HG03159 (cell line): Measurements from ENCODE around the gene RBAK.
"Not testable (repeated sequence)": the region's sequence is repeated elsewhere in the genome, so short reads cannot be mapped to it uniquely, and the experiment has no call there.

Source experiments
- ATAC-seq: cut with Tn5 transposase; IDR thresholded peaks from one replicate; pipeline ENCODE4 v1.9.1; 2021; ENCODE audit warnings: mild to moderate bottlenecking, moderate library complexity; ENCODE audit not compliant: unreplicated experiment

The RBAK gene

GRCh38 chr7:5045558-5046396 is at the start of gene RBAK:
Gene RBAK, plus strand, starts transcription at chr7:5045860. Its CDS starts 2,217 bp downstream, at chr7:5048077.
- ATAC-seq = peak; percentile 99

GRCh38 chr7:4996696-4997222 is 48.9 kb upstream of the RBAK start:
- no peak for ATAC-seq

GRCh38 chr7:4998244-4998643 is 47.4 kb upstream of the RBAK start:
- ATAC-seq = no peak

GRCh38 chr7:4998910-4999309 is 46.8 kb upstream of the RBAK start:
- ATAC-seq = no peak

- no peak for ATAC-seq
Observed at GRCh38 chr7:4999369-4999950, 46.2 kb upstream of the RBAK start.

- no peak for ATAC-seq
Observed at GRCh38 chr7:5001003-5001402, 44.7 kb upstream of the RBAK start.

GRCh38 chr7:5001911-5002310 is 43.7 kb upstream of the RBAK start:
- ATAC-seq = no peak

- ATAC-seq = no peak
Observed at GRCh38 chr7:5005066-5005465, 40.6 kb upstream of the RBAK start.

GRCh38 chr7:5012985-5013384 is 32.7 kb upstream of the RBAK start:
- no peak for ATAC-seq

GRCh38 chr7:5015936-5016335 is 29.7 kb upstream of the RBAK start:
- not testable (repeated sequence) for ATAC-seq

- not testable (repeated sequence) for ATAC-seq
Observed at GRCh38 chr7:5017626-5018025, 28.0 kb upstream of the RBAK start.

- ATAC-seq = no peak
Observed at GRCh38 chr7:5020098-5020497, 25.6 kb upstream of the RBAK start.

GRCh38 chr7:5020976-5021550 is 24.6 kb upstream of the RBAK start:
- ATAC-seq = not testable (repeated sequence)

- ATAC-seq = not testable (repeated sequence)
Observed at GRCh38 chr7:5023626-5024025, 22.0 kb upstream of the RBAK start.

GRCh38 chr7:5027796-5028410 is 17.8 kb upstream of the RBAK start:
- not testable (repeated sequence) for ATAC-seq

GRCh38 chr7:5033186-5033585 is 12.5 kb upstream of the RBAK start:
- not testable (repeated sequence) for ATAC-seq

GRCh38 chr7:5035276-5035675 is 10.4 kb upstream of the RBAK start:
- no peak for ATAC-seq

GRCh38 chr7:5036446-5036845 is 9.2 kb upstream of the RBAK start:
- ATAC-seq = no peak

- ATAC-seq = no peak
Observed at GRCh38 chr7:5041047-5041446, 4.6 kb upstream of the RBAK start.

GRCh38 chr7:5043661-5044060 is 2.0 kb upstream of the RBAK start:
- ATAC-seq = no peak

GRCh38 chr7:5046397-5046732 is 705 bp downstream of the RBAK start:
- ATAC-seq = not testable (repeated sequence)
